HG03039 (cell line): ENCODE results near the gene FNDC3B.
A peak's percentile ranks its signal among the peaks of the same experiment; 100 is the strongest.

ENCODE experiments used
- ATAC-seq: cut with Tn5 transposase; IDR thresholded peaks from one replicate; pipeline ENCODE4 v1.9.1; 2021; ENCODE audit warnings: mild to moderate bottlenecking, moderate library complexity; ENCODE audit not compliant: unreplicated experiment

The FNDC3B gene

GRCh38 chr3:172132159-172132586, 92.8 kb downstream of the FNDC3B start:
- ATAC-seq, result no peak

GRCh38 chr3:172132721-172133311, 93.4 kb downstream of the FNDC3B start:
- no peak for ATAC-seq

GRCh38 chr3:172133838-172134237, 94.5 kb downstream of the FNDC3B start:
- ATAC-seq, result no peak

- ATAC-seq, result peak; percentile 36
These were observed 95.0 kb downstream of the FNDC3B start for GRCh38 chr3:172134352-172134751.

- ATAC-seq, result no peak
These were observed 95.8 kb downstream of the FNDC3B start for GRCh38 chr3:172135185-172135584.

GRCh38 chr3:172135820-172136219, 96.4 kb downstream of the FNDC3B start:
- ATAC-seq, result no peak

GRCh38 chr3:172136330-172136729, 97.0 kb downstream of the FNDC3B start:
- no peak for ATAC-seq

- no peak for ATAC-seq
These were observed 98.2 kb downstream of the FNDC3B start for GRCh38 chr3:172137287-172138192.

- ATAC-seq, result no peak
These were observed 98.8 kb downstream of the FNDC3B start for GRCh38 chr3:172138193-172138537.

- peak; percentile 45 for ATAC-seq
These were observed 99.6 kb downstream of the FNDC3B start for GRCh38 chr3:172138792-172139507.

GRCh38 chr3:172139528-172140276, 100.3 kb downstream of the FNDC3B start:
- ATAC-seq, result no peak

- ATAC-seq, result no peak
These were observed 101.4 kb downstream of the FNDC3B start for GRCh38 chr3:172140499-172141391.

- peak; percentile 68 for ATAC-seq
These were observed 102.9 kb downstream of the FNDC3B start for GRCh38 chr3:172142051-172142863.

GRCh38 chr3:172142864-172143451, 103.6 kb downstream of the FNDC3B start:
- ATAC-seq, result no peak

- no peak for ATAC-seq
These were observed 104.5 kb downstream of the FNDC3B start for GRCh38 chr3:172143739-172144497.

GRCh38 chr3:172144601-172145000, 105.2 kb downstream of the FNDC3B start:
- ATAC-seq, result no peak

GRCh38 chr3:172145031-172145686, 105.8 kb downstream of the FNDC3B start:
- no peak for ATAC-seq
